ENCODE data around the gene QKI. TPM values are rescaled to one million over a fixed set of nuclear protein-coding genes. Genes with fewer than 3 reads are reported as not detected.

QKI gene
- total and polyA plus RNA-seq, 2 donors (not counting 3 experiments of a cell fraction or from before 2014, with no cell fraction given): 178 to 232 TPM

DNA sequence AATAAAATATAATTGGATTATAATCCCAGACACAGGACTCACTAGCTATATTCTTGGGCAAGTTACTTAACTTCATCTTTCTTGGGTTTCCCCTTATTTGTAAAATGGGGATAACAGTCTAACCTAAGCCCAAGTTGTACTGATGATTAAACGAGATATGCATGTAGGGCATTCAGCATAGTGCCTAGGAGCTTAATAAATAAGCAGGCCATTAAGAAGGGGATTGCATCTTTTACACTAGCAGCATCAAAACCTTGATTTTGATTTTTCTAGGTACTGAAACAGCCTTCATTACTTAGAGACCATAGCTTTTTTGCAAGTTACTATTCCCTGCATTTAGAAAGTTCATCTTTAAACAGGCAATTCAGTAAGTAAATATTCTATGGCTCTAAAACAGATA, 2.2 kb upstream of the QKI start:
- Histone ChIP-seq H3K4me2 (ENCODE audit: insufficient read depth, low read length) (peak overlapping the region; percentile 90), H3K9ac (replicated peaks; ENCODE audit: extremely low read depth, insufficient read depth, low read length) (peak overlapping the region; percentile 59), H4K20me1 (replicated peaks; ENCODE audit: control insufficient read depth, extremely low read depth, insufficient read depth, low read length) (no peaks in the 10 kb centered on the region), H3K79me2 (ENCODE audit: control insufficient read depth, insufficient read depth, low read length) (peaks cover 28% of the 10 kb centered on the region), H3K4me3 (replicated peaks in 1 of 3; ENCODE audit: insufficient read depth in 1 of 3, low read depth in 1 of 3, low read length in 3 of 3) (peak overlapping the region; percentile 64 to 92 (median 70)), H3K9me3 (replicated peaks; ENCODE audit: control insufficient read depth, insufficient read depth, low read length) (no peaks in the 10 kb centered on the region), H2AFZ (ENCODE audit: low read depth, low read length) (no peak overlapping the region), H3K27me3 (ENCODE audit: control insufficient read depth in 2 of 2, insufficient read depth in 2 of 2, low read length in 2 of 2) (no peaks in the 10 kb centered on the region), H3K9me1 (replicated peaks; ENCODE audit: control insufficient read depth, extremely low read depth, insufficient read depth, low read length) (no peaks in the 10 kb centered on the region), H3K27ac (ENCODE audit: insufficient read depth, low read depth, low read length) (peak overlapping the region; percentile 85), H3K4me1 (ENCODE audit: control insufficient read depth, extremely low read depth, insufficient read depth, low read length) (peaks cover 10% of the 10 kb centered on the region), H3K36me3 (ENCODE audit: control insufficient read depth in 2 of 2, extremely low read depth in 1 of 2, insufficient read depth in 2 of 2, low read length in 2 of 2) (no peaks in the 10 kb centered on the region)
- dilution Hi-C loops (cut with MboI; ENCODE audit: extremely low pct_ligation_motif_present, low sequenced_read_pairs) (no loop called here), intact Hi-C loops (cut with micrococcal nuclease) (loop anchor here (2.0 to 10.0 kb wide), 3 partner anchors 18 to 1002 kb away; partner anchors contain the start of genes PACRG and PRKN)
- DNase-seq (ENCODE audit: low read depth, low spot score) (no peak), FAIRE-seq (no peak)
- ChIA-PET POLR2A (no interaction called here), CTCF (interaction anchor here (0.6 to 1.6 kb wide), 7 partner anchors 10 to 211 kb away, joined by 3 to 4 read pairs (median 3); no protein-coding TSS in a partner anchor)
- TF ChIP-seq GATA2 (IDR thresholded peaks at IDR 0.05; ENCODE audit: insufficient read depth, insufficient read length, low read depth, low read length) (no peak), POLR2AphosphoS5 (IDR thresholded peaks at IDR 0.05; ENCODE audit: insufficient read depth, low read depth, low read length) (no peak), FOS (IDR thresholded peaks at IDR 0.05; ENCODE audit: borderline replicate concordance, insufficient read depth, low read length) (no peak), POLR2A (IDR thresholded peaks at IDR 0.05; ENCODE audit: low read depth, low read length) (no peak), EZH2 (IDR thresholded peaks at IDR 0.05; ENCODE audit: borderline replicate concordance, low read depth, low read length, severe bottlenecking) (no peak), MYC (IDR thresholded peaks at IDR 0.05; ENCODE audit: low read depth, low read length) (no peak), JUN (IDR thresholded peaks at IDR 0.05; ENCODE audit: borderline replicate concordance, insufficient read depth, insufficient read length, low read depth) (no peak)
- TF ChIP-seq, protein P1, sequence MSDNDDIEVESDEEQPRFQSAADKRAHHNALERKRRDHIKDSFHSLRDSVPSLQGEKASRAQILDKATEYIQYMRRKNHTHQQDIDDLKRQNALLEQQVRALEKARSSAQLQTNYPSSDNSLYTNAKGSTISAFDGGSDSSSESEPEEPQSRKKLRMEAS (IDR thresholded peaks at IDR 0.05; ENCODE audit: insufficient read depth, insufficient read length): no peak
- TF ChIP-seq, protein P2, sequence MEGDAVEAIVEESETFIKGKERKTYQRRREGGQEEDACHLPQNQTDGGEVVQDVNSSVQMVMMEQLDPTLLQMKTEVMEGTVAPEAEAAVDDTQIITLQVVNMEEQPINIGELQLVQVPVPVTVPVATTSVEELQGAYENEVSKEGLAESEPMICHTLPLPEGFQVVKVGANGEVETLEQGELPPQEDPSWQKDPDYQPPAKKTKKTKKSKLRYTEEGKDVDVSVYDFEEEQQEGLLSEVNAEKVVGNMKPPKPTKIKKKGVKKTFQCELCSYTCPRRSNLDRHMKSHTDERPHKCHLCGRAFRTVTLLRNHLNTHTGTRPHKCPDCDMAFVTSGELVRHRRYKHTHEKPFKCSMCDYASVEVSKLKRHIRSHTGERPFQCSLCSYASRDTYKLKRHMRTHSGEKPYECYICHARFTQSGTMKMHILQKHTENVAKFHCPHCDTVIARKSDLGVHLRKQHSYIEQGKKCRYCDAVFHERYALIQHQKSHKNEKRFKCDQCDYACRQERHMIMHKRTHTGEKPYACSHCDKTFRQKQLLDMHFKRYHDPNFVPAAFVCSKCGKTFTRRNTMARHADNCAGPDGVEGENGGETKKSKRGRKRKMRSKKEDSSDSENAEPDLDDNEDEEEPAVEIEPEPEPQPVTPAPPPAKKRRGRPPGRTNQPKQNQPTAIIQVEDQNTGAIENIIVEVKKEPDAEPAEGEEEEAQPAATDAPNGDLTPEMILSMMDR (IDR thresholded peaks at IDR 0.05; ENCODE audit: extremely low read depth in 1 of 2, insufficient read depth in 1 of 2, low read depth in 1 of 2, low read length in 2 of 2): no peak
- no TSS peak for BruUV-seq (replicated peaks)

All from endothelial cell of umbilical vein (primary cell).